Measurements from ENCODE around the gene XPOT. TPM values are rescaled to one million over a fixed set of nuclear protein-coding genes. Genes with fewer than 3 reads are reported as not detected.

The XPOT gene
- total RNA-seq, 6 donors from 2014 or later = 22.0 to 72.8 (median 32.8) TPM

GRCh38 chr12:64392221-64392620 lies 12.0 kb upstream of the XPOT start:
- H3K9me3 ChIP-seq = no peaks in the 10 kb centered on the region
- no peak for ATAC-seq (ENCODE audit: low FRiP score in 2 of 2)
- H3K27me3 ChIP-seq = peaks cover 0 to 13% (median 5%) of the 10 kb centered on the region in 4 donors
- TF ChIP-seq EP300 (IDR thresholded peaks at IDR 0.05) (no peak), POLR2AphosphoS5 (IDR thresholded peaks at IDR 0.05) (no peak), POLR2A (IDR thresholded peaks at IDR 0.05) (no peak), CTCF (IDR thresholded peaks at IDR 0.05) (peak in 3 of 6 experiments; percentile 12 to 21 (median 14))
- no peaks in the 10 kb centered on the region for H3K36me3 ChIP-seq
- DNase-seq = no peak
- WGBS, 2 donors = 65 to 90% methylated on average over 3 of the region's 3 CpGs
- H3K4me3 ChIP-seq = no peak overlapping the region
- H3K27ac ChIP-seq = no peak overlapping the region
- H3K4me1 ChIP-seq = peaks cover 8 to 11% (median 10%) of the 10 kb centered on the region in 4 donors

DNA sequence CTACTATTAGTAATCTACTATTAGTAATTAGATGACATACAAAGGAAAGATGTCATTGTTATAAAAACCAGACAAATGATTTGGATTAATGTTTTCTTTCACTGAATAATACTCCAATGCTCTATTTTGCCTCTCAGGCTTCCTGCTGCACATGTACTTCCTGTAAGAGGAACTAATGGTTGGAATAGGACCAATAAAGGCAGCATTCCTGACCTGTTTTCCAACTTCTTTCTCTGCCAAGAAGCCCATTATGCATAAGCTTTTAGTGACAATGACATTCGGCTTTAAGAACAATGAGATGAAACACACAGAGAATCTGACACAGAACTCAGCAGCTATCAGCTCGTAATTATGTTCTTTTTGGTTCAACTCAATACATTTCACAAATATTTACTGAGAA lies 8.5 kb upstream of the XPOT start:
- ATAC-seq (ENCODE audit: low FRiP score in 2 of 2) (no peak), DNase-seq (no peak)
- Histone ChIP-seq H3K9me3 (no peaks in the 10 kb centered on the region), H3K27me3 (peaks cover 0 to 2% (median under 1%) of the 10 kb centered on the region in 4 donors), H3K27ac (no peak overlapping the region), H3K36me3 (no peaks in the 10 kb centered on the region), H3K4me3 (no peak overlapping the region), H3K4me1 (peaks cover under 1 to 3% (median 1%) of the 10 kb centered on the region in 4 donors)
- TF ChIP-seq POLR2AphosphoS5 (IDR thresholded peaks at IDR 0.05) = no peak
- no peak for TF ChIP-seq CTCF (IDR thresholded peaks at IDR 0.05)
- TF ChIP-seq EP300 (IDR thresholded peaks at IDR 0.05) = no peak
- no peak for TF ChIP-seq POLR2A (IDR thresholded peaks at IDR 0.05)
- 36 to 56% methylated on average over 2 of the region's 2 CpGs for WGBS, 2 donors

DNA sequence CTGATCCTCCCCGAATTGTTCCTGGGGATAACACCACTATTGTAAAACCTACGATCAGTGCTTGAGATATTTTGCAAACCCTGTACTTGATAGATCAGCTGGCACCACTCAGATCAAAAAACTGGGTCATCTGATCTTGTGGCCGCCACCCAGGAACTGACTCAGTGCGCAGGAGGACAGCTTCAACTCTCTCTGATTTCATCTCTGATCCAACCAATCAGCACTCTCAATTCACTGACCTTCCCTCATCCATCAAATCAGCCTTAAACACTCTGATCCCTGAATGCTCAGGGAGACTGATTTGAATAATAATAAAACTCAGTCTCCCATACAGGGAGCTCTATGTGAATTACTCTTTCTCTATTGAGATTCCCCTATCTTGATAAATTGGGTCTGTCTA lies 4.2 kb upstream of the XPOT start:
- no peak for ATAC-seq (ENCODE audit: low FRiP score in 2 of 2)
- Histone ChIP-seq H3K9me3 (no peaks in the 10 kb centered on the region), H3K4me1 (peaks cover 0 to 5% (median 4%) of the 10 kb centered on the region in 4 donors), H3K27ac (no peak overlapping the region), H3K4me3 (no peak overlapping the region), H3K36me3 (no peaks in the 10 kb centered on the region), H3K27me3 (no peaks in the 10 kb centered on the region)
- no peak for DNase-seq
- TF ChIP-seq EP300 (IDR thresholded peaks at IDR 0.05) (no peak), POLR2A (IDR thresholded peaks at IDR 0.05) (no peak), POLR2AphosphoS5 (IDR thresholded peaks at IDR 0.05) (no peak), CTCF (IDR thresholded peaks at IDR 0.05) (no peak)
- WGBS, 2 donors = 54 to 62% methylated on average over 4 of the region's 4 CpGs

GRCh38 chr12:64402181-64402580 lies 2.0 kb upstream of the XPOT start:
- Histone ChIP-seq H3K27ac (no peak overlapping the region), H3K4me3 (no peak overlapping the region), H3K9me3 (no peaks in the 10 kb centered on the region), H3K27me3 (no peaks in the 10 kb centered on the region), H3K4me1 (peaks cover 8 to 20% (median 13%) of the 10 kb centered on the region in 4 donors), H3K36me3 (no peaks in the 10 kb centered on the region)
- WGBS, 2 donors = 84 to 94% methylated on average over 5 of the region's 5 CpGs
- DNase-seq (no peak), ATAC-seq (ENCODE audit: low FRiP score in 2 of 2) (no peak)
- TF ChIP-seq POLR2A (IDR thresholded peaks at IDR 0.05) (no peak), CTCF (IDR thresholded peaks at IDR 0.05) (no peak), POLR2AphosphoS5 (IDR thresholded peaks at IDR 0.05) (no peak), EP300 (IDR thresholded peaks at IDR 0.05) (no peak)
